ENCODE measurements around the gene COL4A5. TPM values are rescaled to one million over a fixed set of nuclear protein-coding genes. Genes with fewer than 3 reads are reported as not detected.

Gene COL4A5
- total and polyA plus RNA-seq, 2 of the 13 experiments (the other 11 are each of a cell fraction or from before 2014, with no cell fraction given) = 39.5 to 45.5 TPM

DNA sequence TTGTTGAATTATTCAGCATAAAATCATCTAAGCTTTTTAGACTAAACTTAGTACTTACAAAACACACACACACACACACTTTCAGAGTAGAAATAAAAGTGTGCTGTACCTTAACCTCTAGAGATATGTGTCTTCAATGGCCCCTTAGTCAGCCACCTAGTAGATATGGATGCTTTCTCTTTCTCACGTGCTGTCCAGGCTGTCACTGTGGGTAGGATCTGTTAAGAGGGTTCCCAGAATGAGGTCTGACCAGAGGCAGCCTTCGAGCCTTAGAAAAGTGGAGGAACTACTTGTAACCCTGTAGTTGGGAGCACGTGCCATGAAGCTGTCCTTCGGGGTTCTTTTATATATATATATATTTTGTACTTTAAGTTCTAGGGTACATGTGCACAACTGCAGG, 117.9 kb downstream of the COL4A5 start:
- DNase-seq (ENCODE audit: low spot score) = no peak
- ChIA-PET POLR2A (no interaction called here), CTCF (ENCODE audit: low intra/inter-chr PET ratio, low total read pairs) (no interaction called here)
- no peaks in the 10 kb centered on the region for H3K9me3 ChIP-seq (ENCODE audit: low read length)
- TF ChIP-seq ZFP37 (CRISPR knock-in tag; IDR thresholded peaks at IDR 0.05; ENCODE audit: borderline replicate concordance) = no peak
- TF ChIP-seq ZNF253 (CRISPR knock-in tag; IDR thresholded peaks at IDR 0.05; ENCODE audit: borderline replicate concordance) = no peak
- H3K9ac ChIP-seq (ENCODE audit: insufficient read depth, low read depth, low read length) = no peak overlapping the region
- intact Hi-C loops (cut with micrococcal nuclease; ENCODE audit: unreplicated experiment) (no loop called here), in situ Hi-C loops (cut with HindIII; ENCODE audit: extremely low pct_ligation_motif_present, low pct_unique_long_range_greater_than_20kb) (no loop called here)
- no peak for FAIRE-seq
- no peaks in the 10 kb centered on the region for H4K20me1 ChIP-seq (ENCODE audit: insufficient read depth, low read length)
- BruUV-seq (replicated peaks) = no TSS peak
- no peak overlapping the region for H3K27ac ChIP-seq (ENCODE audit: extremely low read length, insufficient read depth, low read length)
- H3K79me2 ChIP-seq (ENCODE audit: insufficient read depth, low read length) = no peaks in the 10 kb centered on the region
- no peak overlapping the region for H3K4me2 ChIP-seq (ENCODE audit: low read depth, low read length)
- H3K4me1 ChIP-seq (ENCODE audit: insufficient read depth, low read length) = no peaks in the 10 kb centered on the region
- 0 out of 5 replicates have a peak, but pooled peaks cover 0 to 2% of the 10 kb centered on the region in 2 experiments for H3K36me3 ChIP-seq (replicated peaks in 1 of 2; ENCODE audit: control insufficient read depth in 1 of 2, insufficient read depth in 2 of 2, low read length in 2 of 2)
- H2AFZ ChIP-seq (ENCODE audit: low read length) = no peak overlapping the region
- 84% methylated on average over 2 of the region's 4 CpGs for WGBS (ENCODE audit: low lambda C conversion rate)
- no peak for ATAC-seq
- no peak overlapping the region for H3K4me3 ChIP-seq (replicated peaks in 1 of 3; ENCODE audit: insufficient read depth in 1 of 3, low read depth in 2 of 3, low read length in 3 of 3)
- no peaks in the 10 kb centered on the region for H3K27me3 ChIP-seq (ENCODE audit: control insufficient read depth in 1 of 2, insufficient read depth in 2 of 2, low read length in 2 of 2)

- in situ Hi-C loops (cut with HindIII; ENCODE audit: extremely low pct_ligation_motif_present, low pct_unique_long_range_greater_than_20kb) = no loop called here
- no TSS peak for BruUV-seq (replicated peaks)
Observed at GRCh38 chrX:108558217-108558616, 118.6 kb downstream of the COL4A5 start.

More at GRCh38 chrX:108558217-108558616, 118.6 kb downstream of the COL4A5 start:
- CTCF ChIA-PET (ENCODE audit: low intra/inter-chr PET ratio, low total read pairs) = no interaction called here
- Histone ChIP-seq H3K27me3 (ENCODE audit: control insufficient read depth in 1 of 2, insufficient read depth in 2 of 2, low read length in 2 of 2) (no peaks in the 10 kb centered on the region), H3K9ac (ENCODE audit: insufficient read depth, low read depth, low read length) (no peak overlapping the region), H3K9me3 (ENCODE audit: low read length) (no peaks in the 10 kb centered on the region), H3K36me3 (replicated peaks in 1 of 2; ENCODE audit: control insufficient read depth in 1 of 2, insufficient read depth in 2 of 2, low read length in 2 of 2) (0 out of 5 replicates have a peak, but pooled peaks cover 0 to 2% of the 10 kb centered on the region in 2 experiments), H4K20me1 (ENCODE audit: insufficient read depth, low read length) (no peaks in the 10 kb centered on the region), H3K4me1 (ENCODE audit: insufficient read depth, low read length) (no peaks in the 10 kb centered on the region), H3K4me3 (replicated peaks in 1 of 3; ENCODE audit: insufficient read depth in 1 of 3, low read depth in 2 of 3, low read length in 3 of 3) (no peak overlapping the region), H2AFZ (ENCODE audit: low read length) (no peak overlapping the region), H3K4me2 (ENCODE audit: low read depth, low read length) (no peak overlapping the region), H3K27ac (ENCODE audit: extremely low read length, insufficient read depth, low read length) (no peak overlapping the region), H3K79me2 (ENCODE audit: insufficient read depth, low read length) (no peaks in the 10 kb centered on the region)
- ATAC-seq = no peak
- WGBS (ENCODE audit: low lambda C conversion rate) = 100% methylated on average over 1 of the region's 1 CpG
- TF ChIP-seq, protein P1, sequence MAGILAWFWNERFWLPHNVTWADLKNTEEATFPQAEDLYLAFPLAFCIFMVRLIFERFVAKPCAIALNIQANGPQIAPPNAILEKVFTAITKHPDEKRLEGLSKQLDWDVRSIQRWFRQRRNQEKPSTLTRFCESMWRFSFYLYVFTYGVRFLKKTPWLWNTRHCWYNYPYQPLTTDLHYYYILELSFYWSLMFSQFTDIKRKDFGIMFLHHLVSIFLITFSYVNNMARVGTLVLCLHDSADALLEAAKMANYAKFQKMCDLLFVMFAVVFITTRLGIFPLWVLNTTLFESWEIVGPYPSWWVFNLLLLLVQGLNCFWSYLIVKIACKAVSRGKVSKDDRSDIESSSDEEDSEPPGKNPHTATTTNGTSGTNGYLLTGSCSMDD (CRISPR knock-in tag; IDR thresholded peaks at IDR 0.05) = no peak
- TF ChIP-seq NR3C1 (CRISPR knock-in tag; IDR thresholded peaks at IDR 0.05) (no peak), ZNF317 (CRISPR knock-in tag; IDR thresholded peaks at IDR 0.05) (no peak), BRCA1 (CRISPR knock-in tag; IDR thresholded peaks at IDR 0.05) (no peak), HNF4G (IDR thresholded peaks at IDR 0.05; ENCODE audit: borderline replicate concordance, low read depth, low read length) (no peak), HNF4G (CRISPR knock-in tag; IDR thresholded peaks at IDR 0.05; ENCODE audit: borderline replicate concordance, low read depth) (no peak), ZFP90 (CRISPR knock-in tag; IDR thresholded peaks at IDR 0.05; ENCODE audit: borderline replicate concordance) (no peak), PITX1 (CRISPR knock-in tag; IDR thresholded peaks at IDR 0.05) (no peak), TCF7 (IDR thresholded peaks at IDR 0.05; ENCODE audit: low read depth) (no peak), NR1H2 (CRISPR knock-in tag; IDR thresholded peaks at IDR 0.05; ENCODE audit: borderline replicate concordance, low read depth) (no peak), ELK4 (CRISPR knock-in tag; IDR thresholded peaks at IDR 0.05; ENCODE audit: borderline replicate concordance) (no peak), ZNF605 (CRISPR knock-in tag; IDR thresholded peaks at IDR 0.05) (no peak), SIN3B (IDR thresholded peaks at IDR 0.05; ENCODE audit: low read length) (no peak)
- POLR2A ChIA-PET = no interaction called here
- no peak for DNase-seq (ENCODE audit: low spot score)
- no peak for FAIRE-seq
- intact Hi-C loops (cut with micrococcal nuclease; ENCODE audit: unreplicated experiment) = no loop called here

Data from HepG2 (cell line).